ENCODE results near the gene PXMP4. TPM values are rescaled to one million over a fixed set of nuclear protein-coding genes. Genes with fewer than 3 reads are reported as not detected.

Gene PXMP4
- total and polyA plus RNA-seq, 2 experiments from 2014 or later, result 9.2 to 14.9 TPM

- Histone ChIP-seq H3K9me3 (ENCODE audit: low read depth) (no peaks in the 10 kb centered on the region), H3K4me3 (no peak overlapping the region), H3K4me1 (ENCODE audit: low read depth) (no peaks in the 10 kb centered on the region), H3K36me3 (peaks cover 18% of the 10 kb centered on the region), H3K27ac (no peak overlapping the region), H3K27me3 (no peaks in the 10 kb centered on the region)
- TF ChIP-seq, protein P1, sequence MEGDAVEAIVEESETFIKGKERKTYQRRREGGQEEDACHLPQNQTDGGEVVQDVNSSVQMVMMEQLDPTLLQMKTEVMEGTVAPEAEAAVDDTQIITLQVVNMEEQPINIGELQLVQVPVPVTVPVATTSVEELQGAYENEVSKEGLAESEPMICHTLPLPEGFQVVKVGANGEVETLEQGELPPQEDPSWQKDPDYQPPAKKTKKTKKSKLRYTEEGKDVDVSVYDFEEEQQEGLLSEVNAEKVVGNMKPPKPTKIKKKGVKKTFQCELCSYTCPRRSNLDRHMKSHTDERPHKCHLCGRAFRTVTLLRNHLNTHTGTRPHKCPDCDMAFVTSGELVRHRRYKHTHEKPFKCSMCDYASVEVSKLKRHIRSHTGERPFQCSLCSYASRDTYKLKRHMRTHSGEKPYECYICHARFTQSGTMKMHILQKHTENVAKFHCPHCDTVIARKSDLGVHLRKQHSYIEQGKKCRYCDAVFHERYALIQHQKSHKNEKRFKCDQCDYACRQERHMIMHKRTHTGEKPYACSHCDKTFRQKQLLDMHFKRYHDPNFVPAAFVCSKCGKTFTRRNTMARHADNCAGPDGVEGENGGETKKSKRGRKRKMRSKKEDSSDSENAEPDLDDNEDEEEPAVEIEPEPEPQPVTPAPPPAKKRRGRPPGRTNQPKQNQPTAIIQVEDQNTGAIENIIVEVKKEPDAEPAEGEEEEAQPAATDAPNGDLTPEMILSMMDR (IDR thresholded peaks at IDR 0.05; ENCODE audit: low read depth, low read length), result no peak
- no peak for DNase-seq (ENCODE audit: low read depth in 1 of 2, low spot score in 1 of 2)
Observed at GRCh38 chr20:33656010-33656782, 63.9 kb downstream of the PXMP4 start.

DNA sequence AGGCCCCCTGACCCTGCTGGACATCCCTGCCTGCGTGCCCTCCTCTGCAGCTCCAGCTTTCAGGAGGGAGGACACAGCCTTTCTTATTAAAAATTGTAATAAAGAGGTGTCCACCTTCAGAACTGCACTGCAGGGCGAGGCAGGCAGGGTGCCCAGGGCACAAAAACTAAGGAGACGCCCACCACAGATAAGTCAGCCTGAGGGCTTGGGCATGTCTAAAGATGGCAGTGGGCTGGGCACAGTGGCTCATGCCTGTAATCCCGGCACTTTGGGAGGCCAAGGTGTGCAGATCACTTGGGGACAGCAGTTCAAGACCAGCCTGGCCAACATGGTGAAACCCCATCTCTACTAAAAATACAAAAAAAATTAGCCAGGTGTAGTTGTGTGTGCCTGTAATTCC, 64.9 kb downstream of the PXMP4 start:
- H3K4me3 ChIP-seq, result no peak overlapping the region
- no peak for DNase-seq (ENCODE audit: low read depth in 1 of 2, low spot score in 1 of 2)
- peaks cover 18% of the 10 kb centered on the region for H3K36me3 ChIP-seq
- H3K27ac ChIP-seq, result peak overlapping the region; percentile 57
- H3K4me1 ChIP-seq (ENCODE audit: low read depth), result no peaks in the 10 kb centered on the region
- no peaks in the 10 kb centered on the region for H3K9me3 ChIP-seq (ENCODE audit: low read depth)
- no peaks in the 10 kb centered on the region for H3K27me3 ChIP-seq
- TF ChIP-seq, protein P1 (IDR thresholded peaks at IDR 0.05; ENCODE audit: low read depth, low read length), result no peak

DNA sequence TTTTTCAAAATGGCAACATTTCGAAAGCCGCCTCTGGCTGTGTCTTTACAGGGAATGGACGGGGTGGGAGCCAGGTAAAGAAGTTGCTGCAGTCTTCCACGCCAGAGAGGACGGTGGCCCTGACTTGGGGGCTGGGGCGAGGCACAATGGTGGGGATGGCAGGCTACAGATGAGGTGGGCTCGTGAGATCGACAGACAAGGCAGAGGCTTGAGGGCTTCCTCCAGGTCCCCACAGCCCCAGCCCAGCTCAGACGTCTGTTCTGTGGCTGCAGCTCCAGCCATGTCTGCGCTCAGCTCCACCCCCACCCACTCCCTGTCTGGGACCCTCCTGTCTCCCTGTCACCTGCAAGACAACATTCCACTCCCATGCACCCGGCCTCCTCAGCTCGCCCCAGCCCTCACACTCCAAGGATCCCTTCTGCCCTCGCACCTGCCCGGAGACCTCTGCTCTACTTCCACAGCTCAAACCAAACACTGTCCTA, 65.4 kb downstream of the PXMP4 start:
- H3K9me3 ChIP-seq (ENCODE audit: low read depth), result no peaks in the 10 kb centered on the region
- H3K4me3 ChIP-seq, result no peak overlapping the region
- peak overlapping the region; percentile 57 for H3K27ac ChIP-seq
- TF ChIP-seq, protein P1 (IDR thresholded peaks at IDR 0.05; ENCODE audit: low read depth, low read length), result no peak
- DNase-seq (ENCODE audit: low read depth in 1 of 2, low spot score in 1 of 2), result no peak
- peaks cover 3% of the 10 kb centered on the region for H3K4me1 ChIP-seq (ENCODE audit: low read depth)
- no peaks in the 10 kb centered on the region for H3K27me3 ChIP-seq
- H3K36me3 ChIP-seq, result peaks cover 18% of the 10 kb centered on the region

GRCh38 chr20:33653900-33654596, 66.1 kb downstream of the PXMP4 start:
- Histone ChIP-seq H3K4me3 (no peak overlapping the region), H3K9me3 (ENCODE audit: low read depth) (no peaks in the 10 kb centered on the region), H3K27me3 (no peaks in the 10 kb centered on the region), H3K27ac (peak overlapping the region; percentile 57), H3K36me3 (peaks cover 12% of the 10 kb centered on the region), H3K4me1 (ENCODE audit: low read depth) (peaks cover 10% of the 10 kb centered on the region)
- DNase-seq (ENCODE audit: low read depth in 1 of 2, low spot score in 1 of 2), result no peak
- TF ChIP-seq, protein P1 (IDR thresholded peaks at IDR 0.05; ENCODE audit: low read depth, low read length), result no peak

- peak; percentile 78 to 79 for DNase-seq (ENCODE audit: low read depth in 1 of 2, low spot score in 1 of 2)
- Histone ChIP-seq H3K9me3 (ENCODE audit: low read depth) (no peaks in the 10 kb centered on the region), H3K4me3 (no peak overlapping the region), H3K36me3 (peaks cover 5% of the 10 kb centered on the region), H3K4me1 (ENCODE audit: low read depth) (peaks cover 16% of the 10 kb centered on the region), H3K27ac (no peak overlapping the region), H3K27me3 (no peaks in the 10 kb centered on the region)
- TF ChIP-seq, protein P1 (IDR thresholded peaks at IDR 0.05; ENCODE audit: low read depth, low read length), result peak; percentile 92
Observed at GRCh38 chr20:33653218-33653899, 66.8 kb downstream of the PXMP4 start.
